HG02588 (cell line): ENCODE results near the gene ITGAE.
A peak's percentile ranks its signal among the peaks of the same experiment; 100 is the strongest.
"Not testable (repeated sequence)": the region's sequence is repeated elsewhere in the genome, so short reads cannot be mapped to it uniquely, and the experiment has no call there.

ENCODE experiments used
- ATAC-seq: cut with Tn5 transposase; IDR thresholded peaks from one replicate; pipeline ENCODE4 v1.9.1; 2021; ENCODE audit warnings: mild to moderate bottlenecking, moderate library complexity; ENCODE audit not compliant: unreplicated experiment

Gene ITGAE

DNA sequence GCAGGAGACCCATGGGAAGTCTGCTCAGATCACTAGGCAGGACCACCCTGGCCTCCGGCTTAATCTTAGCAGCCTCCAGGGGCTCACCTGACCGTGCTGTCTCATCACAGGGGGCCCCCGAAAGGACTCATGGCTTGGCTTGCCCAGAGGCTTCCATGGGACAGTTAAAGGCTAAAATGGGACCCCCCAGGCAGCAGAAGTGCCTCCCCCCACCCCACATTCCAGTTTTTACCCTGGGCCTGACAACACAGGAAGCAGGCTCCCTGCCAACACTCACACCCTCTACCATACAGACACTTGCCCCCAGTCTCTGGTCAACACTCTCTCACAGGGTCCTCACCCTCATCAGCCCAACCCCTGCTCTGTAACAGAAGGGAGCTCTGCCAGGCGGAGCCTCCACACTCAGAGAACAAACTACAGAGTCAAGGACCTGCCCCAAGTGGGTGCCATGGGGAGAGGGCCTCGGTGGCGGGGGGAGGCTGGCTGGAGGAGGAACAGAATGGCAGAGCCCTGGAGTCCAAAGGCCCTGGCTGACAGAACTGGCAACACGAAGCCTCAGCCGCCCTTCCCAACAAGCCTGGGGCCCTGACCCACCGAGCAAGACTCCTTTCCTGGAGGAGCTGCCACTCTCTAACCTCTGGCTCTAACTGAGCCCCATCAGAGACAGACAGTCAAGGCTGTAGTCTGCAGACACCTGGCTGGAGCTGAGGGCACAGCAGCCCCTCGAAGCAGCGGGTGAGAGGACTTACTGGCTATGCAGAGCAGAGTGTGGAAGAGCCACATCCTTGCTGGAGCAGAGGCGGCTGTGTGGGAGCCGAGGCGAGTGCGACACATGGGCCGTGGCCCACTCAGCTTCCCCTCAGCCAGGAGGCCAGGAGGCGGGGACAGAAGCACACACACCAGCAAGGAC, at the start of gene ITGAE:
Gene ITGAE, minus strand, starts transcription at position 827 of the 910 bp plus-strand sequence. Its CDS starts 44 bp downstream, at position 783.
- no peak for ATAC-seq

GRCh38 chr17:3848229-3848835, 47.3 kb upstream of the ITGAE start:
- ATAC-seq = no peak

DNA sequence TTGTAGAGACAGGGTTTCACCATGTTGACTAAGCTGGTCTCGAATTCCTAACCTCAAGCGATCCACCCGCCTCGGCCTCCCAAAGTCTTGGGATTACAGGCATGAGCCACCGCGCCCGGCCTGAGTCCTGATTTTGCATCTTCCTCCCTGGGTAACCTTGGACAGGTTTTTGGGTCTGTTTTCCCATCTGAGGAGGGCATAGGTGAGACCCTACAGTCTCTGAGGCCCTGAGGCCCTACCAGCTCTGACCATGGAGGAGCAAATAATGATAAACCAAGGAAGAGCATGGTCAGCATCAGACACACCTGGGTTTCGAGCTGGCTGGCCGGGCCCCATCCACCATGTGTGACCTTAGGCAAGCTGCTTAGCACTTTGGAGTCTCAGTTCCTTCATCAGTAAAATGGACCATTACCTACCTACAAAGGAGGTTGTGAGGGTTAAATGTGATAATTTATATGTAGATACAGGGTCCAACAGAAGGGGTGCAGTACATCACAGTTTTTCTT, 46.2 kb upstream of the ITGAE start:
- ATAC-seq = no peak

GRCh38 chr17:3846437-3847164, 45.6 kb upstream of the ITGAE start:
- ATAC-seq = no peak

DNA sequence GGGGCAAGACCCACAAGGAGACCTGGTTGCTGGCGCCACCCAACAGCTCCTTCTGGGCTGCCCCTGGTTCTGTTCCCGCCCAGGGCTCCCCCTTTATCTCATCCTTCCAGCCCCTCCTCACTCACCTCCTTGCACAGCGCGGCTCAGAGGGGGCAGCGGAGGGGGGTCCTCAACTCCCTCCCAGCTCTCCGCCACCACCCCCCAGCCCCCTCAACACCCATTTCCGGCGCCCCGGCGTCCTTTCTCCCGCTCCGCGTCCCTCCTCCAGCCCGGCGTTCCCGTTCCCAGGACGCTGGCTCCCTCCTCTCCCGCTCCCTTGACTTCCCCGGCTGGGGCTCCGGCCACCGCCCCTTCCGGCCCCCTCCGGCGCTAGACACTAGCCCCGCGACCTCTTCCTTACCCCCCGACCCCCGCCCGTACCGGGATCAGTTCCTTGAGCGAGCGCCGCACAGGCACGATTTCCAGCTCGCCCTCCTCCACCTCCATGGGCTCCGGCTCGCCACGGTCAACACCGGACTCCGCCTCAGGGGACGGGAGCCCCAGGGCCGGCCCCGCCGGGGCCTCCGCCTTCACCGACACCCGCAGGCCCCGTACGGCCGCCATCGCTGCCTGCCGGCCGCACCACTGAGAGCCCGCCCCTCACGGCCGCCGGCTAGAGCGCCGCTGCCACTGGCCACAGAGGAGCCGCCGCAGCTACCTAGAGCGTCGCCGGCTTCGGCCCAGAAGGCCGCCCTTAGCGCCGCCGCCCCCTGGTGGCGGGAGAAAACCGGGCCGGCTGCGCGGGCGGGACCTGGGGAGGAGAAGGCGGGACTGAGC, 44.8 kb upstream of the ITGAE start, which contains the start of gene NCBP3:
Gene NCBP3, minus strand, starts transcription at position 626 of the 816 bp plus-strand sequence. Its CDS starts 23 bp downstream, at position 603.
- peak; percentile 91 for ATAC-seq

GRCh38 chr17:3845291-3845620, 44.3 kb upstream of the ITGAE start:
- ATAC-seq = peak; percentile 3

- ATAC-seq = not testable (repeated sequence)
Observed at GRCh38 chr17:3844556-3844955, 43.6 kb upstream of the ITGAE start.

DNA sequence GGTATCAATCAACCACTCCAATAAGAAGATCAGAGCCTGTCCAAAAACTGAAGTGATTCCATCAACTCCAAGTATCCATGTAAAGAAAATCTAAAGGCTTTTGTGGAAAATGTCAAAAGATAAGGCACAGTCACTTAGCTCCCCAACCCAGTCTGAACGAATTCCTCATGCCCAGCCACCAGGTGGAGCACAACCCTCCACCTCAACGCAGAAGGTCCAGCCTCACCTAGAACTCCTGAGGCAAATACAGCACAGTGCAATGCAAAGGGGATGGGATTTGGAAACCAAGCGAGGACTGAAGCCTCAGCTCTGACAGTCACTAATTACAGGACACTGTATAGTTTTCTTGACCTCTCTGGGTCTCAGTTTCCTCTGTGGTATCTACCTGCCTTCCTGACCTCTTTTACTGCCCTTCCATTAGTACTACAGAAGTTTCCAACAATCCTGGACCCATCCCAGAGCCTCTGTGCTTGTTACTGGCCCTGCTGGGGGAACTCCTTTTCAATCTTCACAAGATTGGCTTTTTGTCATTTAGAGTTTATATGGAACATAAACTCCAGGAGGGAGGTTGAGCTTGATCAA, 43.0 kb upstream of the ITGAE start:
- no peak for ATAC-seq

DNA sequence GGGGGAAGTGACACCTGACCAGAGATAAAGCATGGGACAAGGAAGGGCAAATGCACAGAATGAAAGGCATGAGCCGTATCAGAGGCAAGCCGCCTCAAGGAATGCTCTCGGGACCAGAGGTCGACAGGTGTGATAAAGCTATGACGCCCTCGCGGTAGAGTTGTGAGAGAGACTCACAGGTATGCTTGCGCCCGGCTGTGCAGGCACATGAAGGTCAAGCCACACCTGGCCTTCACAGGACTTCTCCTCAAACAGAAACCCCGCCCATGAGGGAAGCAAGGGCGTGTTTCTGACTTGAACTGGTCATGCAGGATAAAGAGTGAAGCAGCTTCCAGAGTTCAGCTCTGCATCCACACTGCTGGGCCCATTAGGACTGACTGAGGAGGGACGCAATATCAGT, 37.2 kb upstream of the ITGAE start:
- ATAC-seq = no peak

DNA sequence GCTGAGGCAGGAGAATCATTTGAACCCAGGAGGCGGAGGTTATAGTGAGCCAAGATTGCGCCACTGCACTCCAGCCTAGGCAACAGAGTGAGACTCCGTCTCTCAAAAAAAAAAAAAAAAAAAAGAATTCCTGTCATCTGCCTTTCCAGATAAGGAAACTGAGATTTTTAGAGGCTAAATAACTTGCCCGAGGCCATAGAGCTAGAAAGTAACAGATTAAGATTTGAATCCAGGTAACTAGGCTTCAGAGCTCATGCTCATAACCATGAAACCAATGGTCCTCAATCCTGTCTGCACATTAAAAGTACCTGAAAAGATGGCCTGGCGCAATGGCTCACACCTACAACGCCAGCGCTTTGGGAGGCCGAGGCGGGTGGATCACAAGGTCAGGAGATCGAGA, 35.6 kb upstream of the ITGAE start:
- ATAC-seq = no peak

DNA sequence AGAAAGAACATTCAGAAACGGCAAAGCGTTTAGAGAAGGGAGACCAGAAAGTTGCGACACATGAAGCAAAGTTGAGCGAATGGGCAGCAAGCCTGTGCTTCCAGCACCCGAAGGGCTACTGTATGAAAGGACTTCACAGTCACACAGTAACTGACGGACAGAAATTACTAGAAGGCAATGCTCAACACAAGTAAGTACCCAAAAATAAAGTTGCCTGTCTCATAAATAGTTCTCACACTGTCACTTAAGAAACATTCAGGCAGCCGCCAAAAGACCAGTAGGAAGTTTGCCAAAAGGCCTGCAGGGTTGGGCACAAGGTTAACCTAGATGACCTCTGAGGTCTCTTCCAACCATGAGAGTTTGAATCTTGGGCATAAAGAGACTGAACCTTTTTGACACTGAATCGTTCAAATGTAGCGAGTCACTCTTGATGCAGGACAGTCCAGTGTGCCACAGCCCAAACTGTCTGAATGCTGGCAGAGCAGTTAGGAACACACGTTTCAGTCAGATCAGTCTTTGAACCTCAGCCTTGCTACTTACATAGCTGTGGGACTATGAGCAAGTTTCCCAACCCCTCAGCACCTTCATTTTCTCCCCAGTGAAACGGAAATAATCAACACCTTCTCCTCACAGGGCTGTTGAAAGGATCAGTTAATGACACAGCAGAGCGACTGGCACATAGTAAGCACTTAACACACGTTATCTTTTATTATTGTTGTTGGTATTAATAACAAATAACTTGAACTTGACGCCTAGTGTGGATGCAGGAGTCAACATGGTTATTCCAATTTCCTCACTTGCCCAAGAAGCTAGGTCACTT, 34.6 kb upstream of the ITGAE start:
- no peak for ATAC-seq

GRCh38 chr17:3834811-3835210, 33.8 kb upstream of the ITGAE start:
- ATAC-seq = no peak

DNA sequence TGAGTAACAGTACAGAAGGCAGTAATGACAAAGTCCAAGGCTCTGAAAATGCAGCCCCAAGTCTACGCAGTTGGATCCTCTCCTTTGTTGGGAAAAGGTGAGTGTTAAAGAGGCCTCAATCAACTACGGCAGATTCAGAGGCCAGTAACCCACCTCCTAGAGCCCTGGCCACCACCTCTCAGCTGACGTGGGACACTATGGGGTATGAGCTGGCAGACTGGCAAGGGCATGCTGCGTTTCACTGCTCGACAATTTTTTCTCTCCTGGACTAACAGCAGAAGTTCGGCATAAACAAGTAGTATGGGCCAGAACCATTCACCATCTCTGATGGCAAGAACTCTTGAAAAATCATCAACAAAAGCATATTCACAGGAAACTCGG, 27.9 kb upstream of the ITGAE start:
- ATAC-seq = no peak

- ATAC-seq = no peak
Observed at GRCh38 chr17:3828151-3828851, 27.3 kb upstream of the ITGAE start.

GRCh38 chr17:3827124-3827773, 26.3 kb upstream of the ITGAE start:
- no peak for ATAC-seq

GRCh38 chr17:3826191-3826590, 25.2 kb upstream of the ITGAE start:
- no peak for ATAC-seq

DNA sequence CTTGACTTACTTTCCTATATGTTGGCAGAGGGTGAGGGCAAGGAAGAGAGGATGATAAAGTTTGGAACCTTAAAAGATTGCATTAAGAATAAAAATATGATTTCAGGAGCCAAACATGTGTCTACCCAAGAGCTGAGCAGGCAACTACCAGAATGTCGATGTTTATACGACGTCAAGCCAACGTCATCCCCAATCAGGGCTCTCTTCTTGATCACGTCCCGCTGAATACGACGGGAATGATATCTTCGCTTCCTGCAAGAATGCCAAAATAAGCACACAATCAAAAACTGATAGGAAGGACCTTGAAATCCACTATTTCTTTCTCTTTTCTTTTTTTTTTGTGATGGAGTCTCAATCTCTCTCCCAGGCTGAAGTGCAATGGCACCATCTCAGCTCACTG, 20.1 kb upstream of the ITGAE start:
- no peak for ATAC-seq

DNA sequence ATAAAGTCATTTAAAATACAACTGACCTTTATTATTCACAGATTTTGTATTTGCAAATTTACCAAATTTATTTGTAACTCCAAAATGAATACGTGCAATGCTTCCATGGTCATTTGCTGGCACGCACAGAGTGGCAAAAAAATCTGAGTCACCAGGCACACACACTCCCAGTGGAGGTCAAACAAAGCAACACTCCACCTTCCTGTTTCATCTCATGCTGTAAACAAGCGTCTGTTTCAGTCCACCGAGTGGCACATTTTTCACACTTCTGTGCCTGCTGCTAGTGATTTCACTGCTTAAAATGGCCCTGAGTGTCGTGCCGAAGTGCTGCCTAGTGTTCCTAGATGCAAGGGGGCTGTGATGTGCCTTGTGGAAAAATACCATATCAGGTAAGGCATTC, 17.8 kb upstream of the ITGAE start:
- ATAC-seq = no peak
